Choroid plexus epithelial cell (primary cell): Measurements from ENCODE around the gene CD72.
"Not testable (repeated sequence)": the region's sequence is repeated elsewhere in the genome, so short reads cannot be mapped to it uniquely, and the experiment has no call there.

ENCODE experiments used
- DNase-seq: peaks from one replicate; pipeline ENCODE4 v3.0.0-alpha.2; 2010; ENCODE audit warnings: low read depth
- H3K4me3 ChIP-seq: 2 replicates; pipeline ENCODE4 v1.5.1; 2011; ENCODE audit warnings: low read depth, mild to moderate bottlenecking, control low read depth, low read length, moderate library complexity
- CTCF ChIP-seq: conservative IDR thresholded peaks from 2 replicates; pipeline ENCODE4 v1.5.1; 2011; ENCODE audit warnings: low read depth, mild to moderate bottlenecking, control low read depth, inconsistent platforms, low read length, moderate library complexity

The CD72 gene

GRCh38 chr9:35650341-35651158, 32.3 kb upstream of the CD72 start, which contains the start of gene SIT1:
TSS of gene SIT1 (minus strand) at chr9:35650931. CDS start at chr9:35650853, 78 bp downstream.
- no peak for TF ChIP-seq CTCF
- no peak within 1 kb of the TSS for H3K4me3 ChIP-seq
- no peak for DNase-seq

- DNase-seq = no peak
- no peak for TF ChIP-seq CTCF
- H3K4me3 ChIP-seq = no peak overlapping the region
Observed at GRCh38 chr9:35649431-35650340, 31.5 kb upstream of the CD72 start.

GRCh38 chr9:35646533-35647265, 28.5 kb upstream of the CD72 start:
- H3K4me3 ChIP-seq = peak overlapping the region; percentile 79
- DNase-seq = peak; percentile 90
- TF ChIP-seq CTCF = peak; percentile 80

GRCh38 chr9:35646153-35646532, 27.9 kb upstream of the CD72 start:
- TF ChIP-seq CTCF = peak; percentile 41
- DNase-seq = no peak

GRCh38 chr9:35645736-35646135, 27.5 kb upstream of the CD72 start:
- DNase-seq = not testable (repeated sequence)
- peak overlapping the region; percentile 79 for H3K4me3 ChIP-seq

More at GRCh38 chr9:35646153-35646532, 27.9 kb upstream of the CD72 start:
- peak overlapping the region; percentile 79 for H3K4me3 ChIP-seq

- DNase-seq = no peak
- no peak overlapping the region for H3K4me3 ChIP-seq
- no peak for TF ChIP-seq CTCF
Observed at GRCh38 chr9:35643046-35643445, 24.8 kb upstream of the CD72 start.

- not testable (repeated sequence) for DNase-seq
Observed at GRCh38 chr9:35641478-35641877, 23.3 kb upstream of the CD72 start.

GRCh38 chr9:35640431-35640830, 22.2 kb upstream of the CD72 start:
- DNase-seq, H3K4me3 ChIP-seq: not testable (repeated sequence)

More at GRCh38 chr9:35641478-35641877, 23.3 kb upstream of the CD72 start:
- not testable (repeated sequence) for H3K4me3 ChIP-seq
